HCT116 (cell line): ENCODE data around the gene SLC35G6. TPM values are rescaled to one million over a fixed set of nuclear protein-coding genes. Genes with fewer than 3 reads are reported as not detected.

Source experiments
- ATAC-seq: fragments of 200-7000 bp; cut with Tn5 transposase; 2 replicates; pipeline ENCODE4 v1.9.1; 2020; ENCODE audit warnings: mild to moderate bottlenecking, moderate library complexity
- BruUV-seq: library from RNA; stranded (reverse); fragments of 400-500 nt; replicated peaks from 2 replicates; lab custom pipeline; 2021; lab: Mats Ljungman, UMichigan
- CTCF ChIA-PET: fragments of 300-600 bp; sonication (Branson Sonifier 250); formaldehyde crosslinking; loops from one replicate; lab custom pipeline; 2021; ENCODE audit warnings: antibody characterized with exemption; lab: Charles Lee
- POLR2A ChIA-PET: fragments of 300-600, 350-600 bp; sonication (Branson Sonifier 250); formaldehyde crosslinking; loops from one replicate; lab custom pipeline; 2021; ENCODE audit warnings: antibody characterized with exemption; lab: Charles Lee
- RAD21 ChIA-PET, 2 experiments: fragments of 300-600 bp; sonication (Branson Sonifier 250); formaldehyde crosslinking; loops; one replicate each; lab custom pipeline; 2023; ENCODE audit warnings: low total read pairs in 2 of 2; ENCODE audit not compliant: uncharacterized antibody in 2 of 2, unreplicated experiment in 2 of 2, low non-redundant PET in 1 of 2; lab: Charles Lee
- DNase-seq: peaks from one replicate; pipeline ENCODE4 v3.0.0-alpha.2; 2010; ENCODE audit warnings: low read depth, low spot score
- H2AFZ ChIP-seq: fragments of 200-600 bp; shearing (Covaris generic), sonication (generic); 2 replicates; pipeline ENCODE4 v1.6.1; 2017; ENCODE audit warnings: low read depth, mixed run types, mixed read lengths, antibody characterized with exemption, low read length; ENCODE audit not compliant: poor library complexity, severe bottlenecking
- H3K27ac ChIP-seq: 2 replicates; pipeline ENCODE4 v1.5.1; 2012; ENCODE audit warnings: low read depth, low read length
- H3K27me3 ChIP-seq: fragments of 200-600 bp; sonication (generic); 2 replicates; pipeline ENCODE4 v1.6.1; 2016; ENCODE audit warnings: mixed run types, low read length, mixed read lengths; ENCODE audit not compliant: insufficient read depth
- H3K36me3 ChIP-seq, 2 experiments: fragments of 200-500 bp in 1 of 2; fragments of 200-600 bp in 1 of 2; sonication (Bioruptor generic) in 1 of 2; sonication (generic) in 1 of 2; 2 replicates each; pipeline versions ENCODE4 v1.5.1 to v1.6.1; 2014 to 2016; ENCODE audit warnings: low read length in 2 of 2, inconsistent platforms in 1 of 2, mixed read lengths in 1 of 2, mixed run types in 1 of 2; ENCODE audit not compliant: insufficient read depth in 2 of 2, control insufficient read depth in 1 of 2
- H3K4me1 ChIP-seq, 2 experiments: fragments of 200-600 bp in 1 of 2; sonication (generic) in 1 of 2; 2 replicates each; pipeline versions ENCODE4 v1.5.1 to v1.6.1; 2012 to 2017; ENCODE audit warnings: low read length in 2 of 2, inconsistent platforms in 1 of 2, mild to moderate bottlenecking in 1 of 2, mixed read lengths in 1 of 2, mixed run types in 1 of 2, moderate library complexity in 1 of 2; ENCODE audit not compliant: insufficient read depth in 2 of 2, control insufficient read depth in 1 of 2
- H3K4me2 ChIP-seq: fragments of 200-600 bp; sonication (generic); 2 replicates; pipeline ENCODE4 v1.6.1; 2017; ENCODE audit warnings: mixed run types, low read length, mixed read lengths
- H3K4me3 ChIP-seq, 2 experiments: fragments of 200-600 bp in 1 of 2; sonication (generic) in 1 of 2; replicated peaks in 1 of 2; 2 replicates each; pipeline ENCODE4 v1.5.1; 2011 to 2016; ENCODE audit warnings: low read length in 2 of 2, control low read depth in 1 of 2, low read depth in 1 of 2, mild to moderate bottlenecking in 1 of 2, mixed read lengths in 1 of 2, mixed run types in 1 of 2
- H3K79me2 ChIP-seq: fragments of 200-600 bp; sonication (generic); 2 replicates; pipeline ENCODE4 v1.6.1; 2017; ENCODE audit warnings: mild to moderate bottlenecking, mixed run types, low read length, moderate library complexity, mixed read lengths; ENCODE audit not compliant: insufficient read depth
- H3K9ac ChIP-seq: fragments of 200-600 bp; sonication (generic); 2 replicates; pipeline ENCODE4 v1.6.1; 2016; ENCODE audit warnings: low read length, mixed read lengths
- H3K9me2 ChIP-seq: fragments of 200-600 bp; sonication (generic), shearing (Covaris generic); 2 replicates; pipeline ENCODE4 v1.6.1; 2017; ENCODE audit warnings: mixed run types, mild to moderate bottlenecking, moderate library complexity; ENCODE audit not compliant: insufficient read depth
- H3K9me3 ChIP-seq, 2 experiments: fragments of 200-500 bp in 1 of 2; fragments of 200-600 bp in 1 of 2; sonication (Bioruptor generic) in 1 of 2; sonication (generic) in 1 of 2; 2 replicates each; pipeline ENCODE4 v1.6.1; 2014 to 2017; ENCODE audit warnings: low read length in 2 of 2, mixed read lengths in 2 of 2, inconsistent platforms in 1 of 2, low read depth in 1 of 2, mild to moderate bottlenecking in 1 of 2, mixed run types in 1 of 2, moderate library complexity in 1 of 2; ENCODE audit not compliant: control insufficient read depth in 1 of 2, insufficient read depth in 1 of 2
- H4K20me1 ChIP-seq: fragments of 200-600 bp; sonication (generic), shearing (Covaris generic); 2 replicates; pipeline ENCODE4 v1.6.1; 2017; ENCODE audit warnings: mixed run types, mild to moderate bottlenecking, moderate library complexity; ENCODE audit not compliant: insufficient read depth
- CBX3 ChIP-seq: IDR thresholded peaks from 2 replicates; pipeline ENCODE4 v1.6.1; 2012; ENCODE audit warnings: low read depth
- CEBPB ChIP-seq: IDR thresholded peaks from 2 replicates; pipeline ENCODE4 v1.6.1; 2012; ENCODE audit warnings: low read depth
- ELF1 ChIP-seq: IDR thresholded peaks from 2 replicates; pipeline ENCODE4 v1.6.1; 2012; ENCODE audit warnings: low read depth, borderline replicate concordance
- EZH2 ChIP-seq: fragments of 200-600 bp; sonication (generic); IDR thresholded peaks from 2 replicates; pipeline ENCODE4 v1.6.1; 2017; ENCODE audit warnings: antibody characterized with exemption, mixed run types
- EZH2phosphoT487 ChIP-seq: fragments of 200-600 bp; IDR thresholded peaks from 2 replicates; pipeline ENCODE4 v1.6.1; 2018; ENCODE audit warnings: antibody characterized with exemption, borderline replicate concordance
- FOSL1 ChIP-seq: IDR thresholded peaks from 2 replicates; pipeline ENCODE4 v1.6.1; 2012; ENCODE audit warnings: low read depth
- JUND ChIP-seq: IDR thresholded peaks from 2 replicates; pipeline ENCODE4 v1.6.1; 2012
- POLR2A ChIP-seq: IDR thresholded peaks from 2 replicates; pipeline ENCODE4 v1.7.0; 2011; ENCODE audit warnings: borderline replicate concordance; ENCODE audit not compliant: insufficient read depth, insufficient read length; ENCODE audit errors: extremely low read depth
- SIN3A ChIP-seq: IDR thresholded peaks from 2 replicates; pipeline ENCODE4 v1.6.1; 2012; ENCODE audit warnings: low read depth
- SP1 ChIP-seq: IDR thresholded peaks from 2 replicates; pipeline ENCODE4 v1.6.1; 2012; ENCODE audit warnings: low read depth
- SRF ChIP-seq: IDR thresholded peaks from 2 replicates; pipeline ENCODE4 v1.6.1; 2012; ENCODE audit warnings: low read depth
- TCF7L2 ChIP-seq: IDR thresholded peaks from 2 replicates; pipeline ENCODE4 v1.7.0; 2011; ENCODE audit warnings: borderline replicate concordance, inconsistent platforms; ENCODE audit not compliant: insufficient read depth, insufficient read length; ENCODE audit errors: extremely low read depth
- YY1 ChIP-seq: IDR thresholded peaks from 2 replicates; pipeline ENCODE4 v1.6.1; 2011; ENCODE audit warnings: low read length, low read depth, moderate library complexity, mild to moderate bottlenecking; ENCODE audit not compliant: insufficient replicate concordance; ENCODE audit errors: extremely low read depth
- ZFX ChIP-seq: fragments of 450-650 bp; IDR thresholded peaks from 2 replicates; pipeline ENCODE4 v1.6.1; 2017
- intact Hi-C: fragments of 100-400 bp; cut with micrococcal nuclease; formaldehyde crosslinking; loops from 2 replicates; pipeline ENCODE4 v1.10.0; 2022
- total RNA-seq: library from RNA; stranded (reverse); gene quantifications from one replicate; pipeline ENCODE4 v1.2.1, GENCODE V29; 2021; ENCODE audit not compliant: unreplicated experiment
- TF ChIP-seq, protein P1 (sequence below): IDR thresholded peaks from 2 replicates; pipeline ENCODE4 v1.6.1; 2012
- TF ChIP-seq, protein P2 (sequence below), 3 experiments: fragments of 200-600 bp in 1 of 3; sonication (generic) in 1 of 3; IDR thresholded peaks in 2 of 3; conservative IDR thresholded peaks in 1 of 3; 2 replicates each; pipeline ENCODE4 v1.5.1; 2012 to 2017; ENCODE audit warnings: low read depth in 2 of 3, low read length in 2 of 3, antibody characterized with exemption in 1 of 3, borderline replicate concordance in 1 of 3, control low read depth in 1 of 3, mild to moderate bottlenecking in 1 of 3, mixed read lengths in 1 of 3, mixed run types in 1 of 3, moderate library complexity in 1 of 3; ENCODE audit not compliant: insufficient read depth in 1 of 3
- TF ChIP-seq, protein P3 (sequence below): IDR thresholded peaks from 2 replicates; pipeline ENCODE4 v1.6.1; 2012; ENCODE audit warnings: low read depth
- TF ChIP-seq, protein P4 (sequence below): IDR thresholded peaks from 2 replicates; pipeline ENCODE4 v1.6.1; 2012
- TF ChIP-seq, protein P5 (sequence below): IDR thresholded peaks from 2 replicates; pipeline ENCODE4 v1.6.1; 2011; ENCODE audit warnings: mild to moderate bottlenecking, low read length, moderate library complexity; ENCODE audit not compliant: insufficient replicate concordance; ENCODE audit errors: extremely low read depth

The SLC35G6 gene
- total RNA-seq, 1 experiment from 2014 or later, result not detected

DNA sequence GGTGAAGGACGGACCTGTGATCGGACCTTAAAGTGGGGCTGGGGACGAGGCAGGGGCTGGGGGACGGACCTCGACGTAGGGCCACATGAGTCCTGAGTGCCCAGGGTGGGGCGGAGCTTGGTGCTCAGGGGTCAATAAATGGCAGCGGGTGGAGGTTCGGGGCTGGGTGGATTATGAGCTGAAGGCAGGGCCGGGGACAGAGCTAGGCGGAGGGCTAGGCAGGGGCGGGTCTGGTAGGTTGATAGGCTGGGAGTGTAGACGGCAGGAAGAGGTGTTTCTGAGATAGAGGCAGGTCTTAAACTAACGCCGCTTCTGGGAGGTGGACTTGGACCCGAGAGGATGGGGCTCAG, 35.7 kb upstream of the SLC35G6 start:
- Histone ChIP-seq H3K9me2 (no peaks in the 10 kb centered on the region), H3K4me3 (peak overlapping the region; percentile 54 to 64), H4K20me1 (no peaks in the 10 kb centered on the region), H3K27me3 (no peaks in the 10 kb centered on the region), H2AFZ (peak overlapping the region; percentile 68), H3K27ac (peak overlapping the region; percentile 70), H3K9ac (peak overlapping the region; percentile 64), H3K36me3 (no peaks in the 10 kb centered on the region), H3K9me3 (no peaks in the 10 kb centered on the region), H3K4me1 (peaks cover 21 to 32% of the 10 kb centered on the region in 2 experiments), H3K4me2 (peak overlapping the region; percentile 98), H3K79me2 (no peaks in the 10 kb centered on the region)
- ChIA-PET CTCF (interaction anchor here (0.7 to 3.0 kb wide), 2 partner anchors 10 to 106 kb away, joined by 3 to 28 read pairs; partner anchors contain the start of gene TMEM102), POLR2A (interaction anchor here (0.6 to 2.6 kb wide), 6 partner anchors 9 to 43 kb away, joined by 3 to 19 read pairs (median 3); partner anchors contain the start of genes SLC35G6, TMEM102 and TMEM256), RAD21 (interaction anchor here in 1 of 2 experiments (0.7 kb wide), 2 partner anchors 40 to 67 kb away, joined by 3 read pairs; no protein-coding TSS in a partner anchor)
- DNase-seq, result peak; percentile 38
- TF ChIP-seq JUND, result no peak
- TF ChIP-seq EZH2phosphoT487, result no peak
- TF ChIP-seq, protein P1, sequence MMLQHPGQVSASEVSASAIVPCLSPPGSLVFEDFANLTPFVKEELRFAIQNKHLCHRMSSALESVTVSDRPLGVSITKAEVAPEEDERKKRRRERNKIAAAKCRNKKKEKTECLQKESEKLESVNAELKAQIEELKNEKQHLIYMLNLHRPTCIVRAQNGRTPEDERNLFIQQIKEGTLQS, result no peak
- TF ChIP-seq YY1, result no peak
- no peak for TF ChIP-seq CBX3
- TF ChIP-seq POLR2A, result no peak
- no peak for TF ChIP-seq ZFX
- TF ChIP-seq, protein P2, sequence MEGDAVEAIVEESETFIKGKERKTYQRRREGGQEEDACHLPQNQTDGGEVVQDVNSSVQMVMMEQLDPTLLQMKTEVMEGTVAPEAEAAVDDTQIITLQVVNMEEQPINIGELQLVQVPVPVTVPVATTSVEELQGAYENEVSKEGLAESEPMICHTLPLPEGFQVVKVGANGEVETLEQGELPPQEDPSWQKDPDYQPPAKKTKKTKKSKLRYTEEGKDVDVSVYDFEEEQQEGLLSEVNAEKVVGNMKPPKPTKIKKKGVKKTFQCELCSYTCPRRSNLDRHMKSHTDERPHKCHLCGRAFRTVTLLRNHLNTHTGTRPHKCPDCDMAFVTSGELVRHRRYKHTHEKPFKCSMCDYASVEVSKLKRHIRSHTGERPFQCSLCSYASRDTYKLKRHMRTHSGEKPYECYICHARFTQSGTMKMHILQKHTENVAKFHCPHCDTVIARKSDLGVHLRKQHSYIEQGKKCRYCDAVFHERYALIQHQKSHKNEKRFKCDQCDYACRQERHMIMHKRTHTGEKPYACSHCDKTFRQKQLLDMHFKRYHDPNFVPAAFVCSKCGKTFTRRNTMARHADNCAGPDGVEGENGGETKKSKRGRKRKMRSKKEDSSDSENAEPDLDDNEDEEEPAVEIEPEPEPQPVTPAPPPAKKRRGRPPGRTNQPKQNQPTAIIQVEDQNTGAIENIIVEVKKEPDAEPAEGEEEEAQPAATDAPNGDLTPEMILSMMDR (IDR thresholded peaks at IDR 0.05 in 2 of 3, conservative IDR thresholded peaks at IDR 0.05 in 1 of 3; ENCODE audit: borderline replicate concordance in 1 of 3, insufficient read depth in 1 of 3, low read depth in 2 of 3, low read length in 2 of 3), result no peak
- TF ChIP-seq SP1, result no peak
- TF ChIP-seq, protein P3, sequence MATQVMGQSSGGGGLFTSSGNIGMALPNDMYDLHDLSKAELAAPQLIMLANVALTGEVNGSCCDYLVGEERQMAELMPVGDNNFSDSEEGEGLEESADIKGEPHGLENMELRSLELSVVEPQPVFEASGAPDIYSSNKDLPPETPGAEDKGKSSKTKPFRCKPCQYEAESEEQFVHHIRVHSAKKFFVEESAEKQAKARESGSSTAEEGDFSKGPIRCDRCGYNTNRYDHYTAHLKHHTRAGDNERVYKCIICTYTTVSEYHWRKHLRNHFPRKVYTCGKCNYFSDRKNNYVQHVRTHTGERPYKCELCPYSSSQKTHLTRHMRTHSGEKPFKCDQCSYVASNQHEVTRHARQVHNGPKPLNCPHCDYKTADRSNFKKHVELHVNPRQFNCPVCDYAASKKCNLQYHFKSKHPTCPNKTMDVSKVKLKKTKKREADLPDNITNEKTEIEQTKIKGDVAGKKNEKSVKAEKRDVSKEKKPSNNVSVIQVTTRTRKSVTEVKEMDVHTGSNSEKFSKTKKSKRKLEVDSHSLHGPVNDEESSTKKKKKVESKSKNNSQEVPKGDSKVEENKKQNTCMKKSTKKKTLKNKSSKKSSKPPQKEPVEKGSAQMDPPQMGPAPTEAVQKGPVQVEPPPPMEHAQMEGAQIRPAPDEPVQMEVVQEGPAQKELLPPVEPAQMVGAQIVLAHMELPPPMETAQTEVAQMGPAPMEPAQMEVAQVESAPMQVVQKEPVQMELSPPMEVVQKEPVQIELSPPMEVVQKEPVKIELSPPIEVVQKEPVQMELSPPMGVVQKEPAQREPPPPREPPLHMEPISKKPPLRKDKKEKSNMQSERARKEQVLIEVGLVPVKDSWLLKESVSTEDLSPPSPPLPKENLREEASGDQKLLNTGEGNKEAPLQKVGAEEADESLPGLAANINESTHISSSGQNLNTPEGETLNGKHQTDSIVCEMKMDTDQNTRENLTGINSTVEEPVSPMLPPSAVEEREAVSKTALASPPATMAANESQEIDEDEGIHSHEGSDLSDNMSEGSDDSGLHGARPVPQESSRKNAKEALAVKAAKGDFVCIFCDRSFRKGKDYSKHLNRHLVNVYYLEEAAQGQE, result no peak
- TF ChIP-seq ELF1, result no peak
- no peak for TF ChIP-seq SIN3A
- no peak for TF ChIP-seq EZH2
- no peak for TF ChIP-seq TCF7L2
- no peak for TF ChIP-seq CEBPB
- TF ChIP-seq, protein P4, sequence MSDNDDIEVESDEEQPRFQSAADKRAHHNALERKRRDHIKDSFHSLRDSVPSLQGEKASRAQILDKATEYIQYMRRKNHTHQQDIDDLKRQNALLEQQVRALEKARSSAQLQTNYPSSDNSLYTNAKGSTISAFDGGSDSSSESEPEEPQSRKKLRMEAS, result no peak; the same call in 1 of the 2 replicates
- TF ChIP-seq, protein P5, sequence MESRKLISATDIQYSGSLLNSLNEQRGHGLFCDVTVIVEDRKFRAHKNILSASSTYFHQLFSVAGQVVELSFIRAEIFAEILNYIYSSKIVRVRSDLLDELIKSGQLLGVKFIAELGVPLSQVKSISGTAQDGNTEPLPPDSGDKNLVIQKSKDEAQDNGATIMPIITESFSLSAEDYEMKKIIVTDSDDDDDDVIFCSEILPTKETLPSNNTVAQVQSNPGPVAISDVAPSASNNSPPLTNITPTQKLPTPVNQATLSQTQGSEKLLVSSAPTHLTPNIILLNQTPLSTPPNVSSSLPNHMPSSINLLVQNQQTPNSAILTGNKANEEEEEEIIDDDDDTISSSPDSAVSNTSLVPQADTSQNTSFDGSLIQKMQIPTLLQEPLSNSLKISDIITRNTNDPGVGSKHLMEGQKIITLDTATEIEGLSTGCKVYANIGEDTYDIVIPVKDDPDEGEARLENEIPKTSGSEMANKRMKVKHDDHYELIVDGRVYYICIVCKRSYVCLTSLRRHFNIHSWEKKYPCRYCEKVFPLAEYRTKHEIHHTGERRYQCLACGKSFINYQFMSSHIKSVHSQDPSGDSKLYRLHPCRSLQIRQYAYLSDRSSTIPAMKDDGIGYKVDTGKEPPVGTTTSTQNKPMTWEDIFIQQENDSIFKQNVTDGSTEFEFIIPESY, result no peak
- no peak for TF ChIP-seq FOSL1
- TF ChIP-seq SRF, result no peak
- no TSS peak for BruUV-seq
- peak; percentile 84 for ATAC-seq
- intact Hi-C loops, result loop anchor here (2.0 kb wide), 2 partner anchors 39 to 115 kb away; partner anchors contain the start of genes POLR2A and SENP3
